ELR (cell line): ENCODE data around the gene TCEANC.
A peak's percentile ranks its signal among the peaks of the same experiment; 100 is the strongest.

ENCODE experiments used
- DNase-seq: peaks from one replicate; pipeline ENCODE4 v3.0.0-alpha.2; 2015; ENCODE audit warnings: low read depth

TCEANC gene

DNA sequence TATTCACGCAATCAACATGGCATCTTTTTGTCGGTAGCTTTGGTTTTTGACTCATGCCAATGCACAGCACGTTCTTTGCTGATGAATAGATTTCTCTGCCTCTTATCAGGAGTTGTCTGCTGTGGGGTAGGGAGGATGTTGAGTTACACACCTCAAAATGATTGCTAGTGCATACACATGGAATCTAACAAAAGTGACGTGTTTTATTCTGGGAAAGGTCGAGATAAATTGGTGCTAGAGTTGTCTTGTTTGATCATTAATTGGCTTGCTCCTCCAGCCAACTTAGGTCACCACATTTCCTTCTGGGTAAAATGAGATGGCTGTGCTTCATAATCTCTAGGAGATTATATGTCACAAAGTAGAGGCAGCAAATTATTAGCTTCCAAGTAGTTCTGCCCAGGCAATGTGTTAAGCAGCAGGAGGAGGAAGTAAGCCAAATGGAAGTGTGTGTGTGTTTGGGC lies 39.9 kb downstream of the TCEANC start:
- no peak for DNase-seq

DNA sequence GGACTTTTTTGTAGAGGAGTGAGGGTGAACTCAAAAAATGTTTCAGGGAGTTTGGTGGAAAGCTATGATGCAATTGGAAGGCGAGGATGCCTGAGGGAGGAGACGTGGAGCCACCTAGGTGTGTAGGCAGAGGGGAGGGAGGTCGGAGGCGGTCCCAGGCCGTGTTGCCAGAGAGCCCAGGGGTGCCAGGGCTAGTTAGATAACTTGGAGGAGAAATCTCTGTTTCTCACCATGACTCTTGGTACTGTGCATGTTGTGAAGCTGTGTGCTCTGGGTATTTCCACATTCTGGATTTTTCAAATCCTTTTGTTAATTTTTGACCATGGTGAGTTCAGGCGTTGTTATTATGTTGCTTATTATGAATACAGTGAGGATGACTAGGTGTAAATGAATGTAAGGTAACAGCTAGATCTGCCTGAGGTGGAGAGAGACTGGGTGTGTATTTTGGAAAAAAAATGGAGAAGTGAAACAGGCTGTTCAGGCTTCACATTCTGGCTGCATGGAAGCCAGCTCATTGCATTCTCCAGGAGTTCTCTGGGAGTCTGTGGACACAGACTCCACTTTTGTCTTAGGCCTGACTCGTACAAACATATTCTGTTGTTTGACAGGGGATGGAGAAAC lies 40.5 kb downstream of the TCEANC start:
- DNase-seq, result no peak

DNA sequence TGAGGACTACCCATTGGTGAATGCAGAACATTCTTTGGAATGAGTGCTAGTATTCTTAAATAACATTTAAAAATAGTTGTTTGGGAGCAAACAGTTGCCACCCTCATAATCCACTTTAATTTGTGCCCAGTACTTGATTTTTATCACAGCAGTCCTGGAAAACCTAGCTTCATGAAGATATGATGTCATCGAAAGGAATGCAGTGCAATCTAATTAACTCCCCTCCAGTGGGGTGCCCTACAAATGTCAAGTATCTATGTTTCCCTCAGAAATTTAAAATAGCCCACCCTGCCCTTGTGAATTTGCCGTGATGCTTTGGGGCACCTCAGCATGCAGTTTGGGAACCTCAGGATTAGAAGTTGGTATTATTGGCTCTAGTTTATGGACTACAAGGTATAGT lies 41.4 kb downstream of the TCEANC start:
- DNase-seq, result no peak

DNA sequence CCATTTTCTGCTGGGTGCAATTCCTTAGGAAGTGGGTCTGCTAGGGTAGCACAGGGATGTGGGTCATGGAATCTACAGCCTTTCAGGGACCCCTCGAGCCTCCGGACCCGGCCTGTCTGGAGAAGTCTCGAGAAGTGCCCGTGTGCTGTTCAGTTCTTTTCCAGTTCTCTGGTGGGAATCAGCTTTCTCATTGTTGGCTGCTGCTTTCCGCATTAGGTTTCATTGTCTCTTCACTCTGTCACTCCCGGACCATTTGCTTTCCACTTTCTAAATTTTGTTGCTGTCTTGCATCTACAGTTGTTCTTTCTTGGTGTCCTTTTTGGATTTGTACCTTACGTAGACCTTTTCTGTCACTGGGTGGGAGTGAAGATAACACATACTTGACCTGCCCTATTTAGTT lies 42.0 kb downstream of the TCEANC start:
- DNase-seq, result no peak

DNA sequence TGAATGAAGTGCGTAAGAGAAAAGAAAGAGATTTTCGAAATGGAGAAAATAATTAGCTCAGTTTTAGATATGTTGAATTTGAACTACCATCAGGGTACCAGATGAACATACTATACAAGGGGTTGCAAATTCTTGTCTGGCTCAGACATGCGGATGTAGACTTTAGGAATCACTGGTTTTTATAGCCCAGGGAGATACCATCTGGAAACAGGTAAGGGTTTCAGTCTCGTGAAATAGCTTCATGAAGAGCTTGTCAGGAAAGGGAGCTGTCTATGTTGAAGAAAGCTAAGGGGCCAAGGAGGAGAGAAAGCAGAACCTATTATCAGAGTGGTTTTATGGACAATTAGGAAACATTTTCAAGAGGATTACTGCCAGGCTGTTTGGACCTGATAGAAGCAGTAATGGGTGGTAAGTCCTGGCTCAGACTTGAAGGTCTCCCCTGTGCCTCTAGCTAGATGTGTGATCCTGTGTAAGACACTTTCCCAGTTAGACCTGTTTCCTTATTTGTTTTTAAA lies 42.7 kb downstream of the TCEANC start:
- no peak for DNase-seq

DNA sequence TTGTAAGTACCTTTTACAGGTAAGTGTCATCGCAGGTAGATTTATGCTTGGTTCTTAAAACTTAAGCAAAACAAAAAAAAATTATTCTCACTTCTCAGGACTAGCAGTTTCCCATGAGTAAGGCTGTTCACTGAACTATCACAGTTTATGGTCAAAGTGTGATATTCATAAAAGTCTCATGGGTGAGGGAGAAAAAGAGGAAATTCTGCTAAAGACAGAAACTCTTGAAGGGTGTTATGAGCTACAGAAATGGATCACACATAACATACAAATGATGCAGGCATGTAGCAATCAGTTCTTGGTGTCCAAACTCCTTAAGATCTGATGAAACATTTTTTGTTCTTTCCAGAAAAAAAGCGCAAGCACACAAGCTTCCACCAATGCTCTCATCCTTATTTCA lies 44.5 kb downstream of the TCEANC start:
- DNase-seq, result no peak

DNA sequence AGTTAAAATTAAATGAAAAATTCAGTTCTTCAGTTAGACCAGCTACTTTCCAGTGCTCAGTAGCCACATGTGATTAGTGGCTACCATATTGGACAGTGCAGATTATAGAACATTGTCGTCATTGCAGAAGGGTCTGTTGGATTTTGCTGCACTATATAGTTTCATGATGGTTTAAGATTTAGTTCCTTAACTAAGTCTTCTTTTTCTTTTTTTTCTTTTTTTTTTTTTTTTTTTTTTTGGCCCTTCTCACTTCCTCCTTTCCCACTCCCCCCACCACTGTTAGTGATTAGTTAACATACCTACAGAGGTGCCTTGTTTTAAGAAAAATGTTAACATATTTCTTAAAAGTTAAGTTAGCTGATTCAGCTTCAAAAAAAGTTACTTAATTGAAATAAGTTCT lies 45.0 kb downstream of the TCEANC start:
- DNase-seq, result no peak

DNA sequence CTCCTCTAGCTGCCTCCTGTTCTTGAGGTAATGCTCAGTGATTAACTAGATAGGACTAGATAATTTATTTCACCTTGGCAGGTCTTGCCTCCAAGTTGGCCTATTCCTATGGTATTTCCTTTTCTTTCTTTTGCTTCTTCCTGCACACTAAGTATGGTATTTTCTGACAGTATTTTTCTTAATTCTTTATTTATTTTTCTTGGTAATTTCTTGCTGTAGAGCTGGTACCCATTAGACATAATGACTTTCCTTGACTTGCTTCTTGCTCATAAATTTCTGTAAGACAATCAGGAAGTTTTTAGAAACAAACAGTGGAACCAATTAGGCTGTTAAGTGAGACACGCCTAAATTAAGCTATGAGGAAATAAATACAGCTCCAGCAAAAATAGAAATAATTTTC lies 45.5 kb downstream of the TCEANC start:
- no peak for DNase-seq

DNA sequence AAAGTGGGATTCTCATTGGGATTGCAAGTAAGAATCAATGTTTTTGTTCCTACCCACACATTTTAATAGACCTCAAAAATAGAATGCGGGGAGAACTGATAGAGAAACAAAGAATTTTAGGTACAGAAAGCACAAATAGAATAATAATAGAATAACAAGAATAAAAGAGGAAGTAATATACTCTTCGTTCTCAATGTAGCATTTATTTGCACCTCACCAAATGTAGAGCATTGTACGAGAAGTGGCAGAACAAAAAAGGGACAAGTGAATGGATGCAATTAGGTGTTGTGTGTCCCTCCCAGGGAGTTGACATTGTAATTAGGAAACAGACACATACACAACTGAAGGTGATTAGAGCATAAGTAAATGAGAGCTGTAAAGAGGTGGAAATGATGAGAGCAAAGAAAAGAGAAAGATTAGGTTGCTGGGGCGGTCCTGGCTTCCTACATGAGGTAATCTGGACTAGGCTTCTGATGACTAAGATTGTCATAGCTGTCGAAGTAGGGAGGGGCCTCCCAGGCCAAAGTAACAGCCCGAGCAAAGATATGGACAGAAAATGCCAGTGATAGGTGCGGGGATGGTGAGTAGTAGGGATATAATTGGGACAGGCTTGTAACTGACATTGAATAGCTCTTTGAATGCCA lies 46.4 kb downstream of the TCEANC start:
- peak; percentile 35 for DNase-seq

DNA sequence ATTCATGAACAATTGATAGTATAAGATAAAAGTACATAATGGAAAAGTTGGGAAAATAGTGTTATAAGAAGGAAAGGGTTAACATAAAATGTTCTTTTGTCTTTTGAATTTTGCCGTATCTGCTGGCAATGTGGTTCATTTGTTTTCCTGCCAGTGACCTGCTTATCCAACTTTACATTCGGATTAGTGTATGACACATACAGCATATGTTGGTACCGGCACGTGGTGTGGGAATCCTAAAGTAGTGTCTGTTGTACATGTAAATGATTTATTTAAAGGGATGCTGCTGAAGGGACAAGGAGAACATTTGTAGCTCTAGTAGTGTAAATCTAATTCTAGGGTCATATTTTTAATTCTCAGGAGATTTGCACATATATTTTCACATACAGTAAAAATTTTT lies 47.4 kb downstream of the TCEANC start:
- peak; percentile 17 for DNase-seq

DNA sequence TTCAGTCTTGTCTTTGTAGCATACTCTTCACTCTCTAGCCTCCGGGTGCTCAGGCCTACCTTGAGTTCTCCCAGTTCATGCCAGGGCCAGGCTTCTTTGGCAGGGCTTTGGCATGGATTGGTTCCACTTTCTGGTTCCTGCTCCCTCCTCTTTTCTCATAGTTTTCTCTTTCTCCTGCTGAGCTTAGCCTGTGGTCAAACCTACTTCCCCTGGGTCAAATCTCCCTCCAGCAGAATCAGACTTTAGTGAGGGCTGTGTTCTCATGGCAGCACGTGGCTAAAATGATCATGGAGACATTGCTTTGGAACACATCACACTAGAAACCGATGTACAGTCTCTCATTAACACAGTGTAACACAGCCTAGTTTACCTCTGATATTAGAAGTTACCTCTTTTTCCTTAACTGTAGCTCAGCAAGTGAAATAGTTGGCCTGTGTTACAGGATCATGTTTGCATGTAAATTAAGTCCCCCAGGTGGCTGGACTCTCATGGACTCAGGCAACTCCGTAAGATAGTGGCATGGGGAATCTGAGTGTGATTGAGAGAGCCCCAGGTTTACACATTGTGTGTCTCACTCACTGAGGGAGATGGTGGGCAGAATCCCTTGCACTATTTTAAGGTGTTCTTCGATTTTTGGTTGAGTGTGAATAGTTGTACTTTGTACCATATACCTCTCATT lies 49.3 kb downstream of the TCEANC start:
- DNase-seq, result no peak

DNA sequence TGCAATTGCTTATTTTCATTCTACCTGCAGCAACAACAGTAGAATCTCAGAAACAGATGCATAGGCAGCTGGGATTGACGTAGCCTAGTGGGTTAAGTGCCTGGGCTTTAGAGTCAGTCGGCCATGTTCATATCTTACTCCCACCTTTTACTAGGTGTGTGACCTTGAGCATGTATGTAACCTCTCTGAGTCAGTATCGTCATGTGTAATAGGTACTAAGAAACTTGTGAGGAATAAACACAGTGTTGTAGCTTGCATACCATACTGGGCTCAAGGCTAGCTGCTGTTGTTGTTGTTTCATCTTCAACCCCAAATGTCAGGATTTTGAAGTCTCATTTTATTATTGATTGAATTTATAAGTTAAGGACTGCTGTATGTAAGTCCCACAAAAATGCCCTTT lies 50.2 kb downstream of the TCEANC start:
- no peak for DNase-seq

DNA sequence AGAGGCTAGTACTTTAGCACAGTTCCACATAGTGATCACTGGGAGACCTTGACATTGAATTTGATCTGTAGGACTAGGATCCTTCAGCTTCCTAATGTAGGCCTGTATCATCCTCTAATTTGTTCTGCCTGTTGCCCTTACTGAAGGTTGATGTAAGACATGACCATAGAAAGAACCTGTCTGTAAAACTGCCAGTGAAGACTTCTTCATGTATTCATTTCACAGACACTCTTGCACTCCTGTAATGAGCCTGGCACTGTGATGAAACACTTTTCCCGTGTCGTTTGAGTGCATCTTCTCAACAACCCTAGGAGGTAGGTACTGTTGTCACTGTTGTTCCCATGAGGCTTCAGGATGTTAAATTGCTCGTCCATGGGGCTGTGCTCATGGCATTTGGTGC lies 50.6 kb downstream of the TCEANC start:
- DNase-seq, result no peak

DNA sequence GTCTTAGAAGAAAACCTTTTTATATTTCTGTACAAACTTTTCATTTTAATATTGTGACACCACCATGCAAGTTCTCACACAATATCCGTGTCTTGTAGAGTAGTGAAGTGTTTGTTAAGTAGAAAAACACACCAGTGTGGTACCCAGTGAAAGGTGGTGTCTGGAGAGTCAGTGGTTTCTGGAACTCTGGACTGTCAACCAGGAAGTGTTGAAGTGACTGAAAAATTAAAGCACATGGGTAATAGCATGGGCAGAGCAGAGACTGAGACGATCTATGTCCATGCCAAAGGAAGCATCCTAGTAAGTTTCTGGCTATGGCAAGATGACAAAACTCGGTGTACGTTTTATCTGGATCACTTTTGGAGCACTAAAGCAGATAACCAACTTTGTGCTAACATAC lies 58.2 kb downstream of the TCEANC start:
- no peak for DNase-seq
